GM18520 (cell line): ENCODE measurements around the gene RBM15B.

Source experiments
- ATAC-seq: cut with Tn5 transposase; IDR thresholded peaks from one replicate; pipeline ENCODE4 v1.9.1; 2021; ENCODE audit not compliant: unreplicated experiment

Gene RBM15B

DNA sequence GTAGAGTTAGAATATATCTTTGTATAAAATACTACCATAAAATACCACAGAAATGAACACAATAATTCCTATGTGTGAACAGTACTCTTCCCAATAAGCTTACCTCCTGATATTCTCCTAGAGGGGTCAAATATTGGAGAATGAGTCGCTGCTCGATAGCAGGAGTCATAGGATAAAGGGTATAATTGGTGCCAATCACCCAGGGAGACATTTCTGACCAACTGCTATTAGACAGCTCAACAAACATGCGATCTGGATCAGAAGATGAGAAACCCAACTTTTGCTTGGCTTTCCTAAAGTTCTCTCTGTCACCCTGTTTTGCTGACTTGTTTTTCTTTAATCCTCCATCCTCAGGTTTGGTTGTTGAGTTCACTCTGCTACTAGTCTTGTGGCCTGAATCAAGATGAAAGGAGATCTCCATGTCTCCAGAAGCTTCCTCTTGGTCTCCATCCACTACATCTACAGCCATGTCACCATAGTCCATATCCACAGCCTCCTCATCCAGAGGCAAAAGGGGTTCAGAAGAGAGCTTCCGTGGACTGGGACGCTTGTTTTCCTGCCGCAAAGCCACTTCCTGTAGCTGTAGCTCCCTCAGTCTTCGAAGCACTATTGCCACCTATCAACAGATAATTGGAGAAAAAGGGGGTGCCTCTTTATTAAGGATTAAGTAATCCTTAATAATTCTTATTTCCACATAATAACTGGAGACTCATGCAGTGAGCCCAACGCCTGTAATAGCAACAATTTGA, 50.4 kb downstream of the RBM15B start:
- ATAC-seq: no peak

DNA sequence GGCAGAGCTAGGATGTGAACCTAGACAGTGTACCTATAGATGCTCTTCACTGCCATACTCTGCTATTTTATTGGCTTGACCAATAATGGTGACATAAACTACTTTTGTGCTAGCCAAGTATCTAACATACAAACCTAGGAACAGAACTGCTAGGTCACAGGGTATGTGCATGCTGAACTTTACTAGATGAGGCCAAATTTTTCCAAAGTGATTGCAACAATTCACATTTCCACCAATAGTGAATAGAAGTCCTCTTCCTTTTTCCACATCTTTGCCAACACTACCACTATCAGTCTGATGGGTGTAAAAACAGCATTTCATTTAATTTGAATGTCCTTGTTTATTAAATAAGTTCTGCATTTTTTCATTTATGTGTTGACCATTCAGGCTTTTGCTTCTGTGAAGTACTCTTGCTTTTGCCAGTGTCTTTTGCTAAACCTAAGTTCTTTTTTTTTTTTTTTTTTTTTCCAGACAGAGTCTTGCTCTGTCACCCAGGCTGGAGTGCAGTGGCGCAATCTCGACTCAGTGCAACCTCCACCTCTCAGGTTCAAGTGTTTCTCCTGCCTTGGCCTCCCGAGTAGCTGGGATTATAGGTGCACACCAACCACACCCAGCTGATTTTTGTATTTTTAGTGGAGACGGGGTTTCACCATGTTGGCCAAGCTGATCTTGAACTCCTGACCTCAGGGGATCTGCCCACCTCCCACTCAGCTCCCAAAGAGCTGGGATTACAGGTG, 54.6 kb downstream of the RBM15B start:
- ATAC-seq: no peak
